Cerebellar nuclear complex (tissue), 1 donor: Measurements from ENCODE around the gene AKR1D1.
A peak's percentile ranks its signal among the peaks of the same experiment; 100 is the strongest.
"Not testable (repeated sequence)": the region's sequence is repeated elsewhere in the genome, so short reads cannot be mapped to it uniquely, and the experiment has no call there.

ENCODE experiments used
- DNase-seq, 2 experiments: peaks; one replicate each; lab custom pipeline; 2025; lab: John Stamatoyannopoulos, UW

AKR1D1 gene

GRCh38 chr7:138122162-138122561, 45.9 kb downstream of the AKR1D1 start:
- DNase-seq: no peak

GRCh38 chr7:138125119-138125518, 48.9 kb downstream of the AKR1D1 start:
- no peak for DNase-seq

- DNase-seq: no peak
Measured at GRCh38 chr7:138125598-138126111, 49.4 kb downstream of the AKR1D1 start.

DNA sequence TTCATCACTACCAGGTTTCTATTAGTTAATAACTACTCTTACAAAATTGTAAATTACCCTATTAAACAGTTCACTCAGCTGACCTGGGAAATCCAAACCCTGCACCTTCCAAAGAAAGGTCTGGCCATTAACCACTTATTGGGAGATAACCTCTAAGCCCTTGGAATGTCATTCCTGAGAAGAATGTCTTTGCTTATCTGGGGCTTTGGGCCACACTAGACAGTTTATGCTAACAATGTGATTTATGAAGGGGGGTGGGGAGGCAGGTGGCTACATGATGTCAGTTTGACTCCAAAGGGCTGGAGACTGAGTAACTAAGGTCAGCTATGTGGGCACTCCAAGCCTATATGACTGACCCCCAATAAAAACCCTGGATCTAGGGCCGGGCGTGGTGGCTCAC, 50.7 kb downstream of the AKR1D1 start:
- no peak for DNase-seq

- DNase-seq: no peak
Measured at GRCh38 chr7:138127996-138128395, 51.7 kb downstream of the AKR1D1 start.

GRCh38 chr7:138129551-138130165, 53.4 kb downstream of the AKR1D1 start:
- no peak for DNase-seq

DNA sequence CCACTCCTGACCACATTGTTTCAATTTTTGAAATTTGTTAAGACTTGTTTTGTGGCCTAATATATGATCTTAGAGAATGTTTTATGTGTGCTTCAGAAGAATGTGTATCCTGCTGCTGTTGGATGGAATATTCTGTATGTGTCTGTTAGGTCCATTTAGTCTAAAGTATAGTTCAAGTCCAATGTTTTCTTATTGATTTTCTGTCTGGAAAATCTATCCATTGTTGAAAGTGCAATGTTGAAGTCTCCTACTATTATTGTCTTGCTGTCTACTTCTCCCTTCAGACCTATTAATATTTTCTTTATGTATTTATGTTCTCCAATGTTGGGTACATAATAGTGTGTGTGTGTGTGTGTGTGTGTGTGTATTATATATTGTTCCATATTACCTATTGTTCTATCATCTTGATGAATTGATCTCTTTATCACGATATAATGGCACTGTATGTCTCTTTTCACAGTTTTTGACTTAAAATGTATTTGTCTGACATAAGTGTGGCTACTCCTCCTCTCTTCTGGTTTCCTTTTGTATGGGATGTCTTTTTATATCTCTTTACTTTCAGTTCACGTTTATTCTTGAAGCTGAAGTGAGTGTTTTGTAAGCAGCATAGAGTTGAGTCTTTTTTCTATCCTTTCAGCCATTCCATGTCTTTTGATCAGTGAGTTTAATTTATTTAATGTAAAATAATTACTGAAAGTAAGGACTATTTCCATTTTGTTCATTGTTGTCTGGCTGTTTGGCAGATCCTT, 61.3 kb downstream of the AKR1D1 start:
- DNase-seq: no peak

- no peak for DNase-seq
Measured at GRCh38 chr7:138138244-138138643, 62.0 kb downstream of the AKR1D1 start.

DNA sequence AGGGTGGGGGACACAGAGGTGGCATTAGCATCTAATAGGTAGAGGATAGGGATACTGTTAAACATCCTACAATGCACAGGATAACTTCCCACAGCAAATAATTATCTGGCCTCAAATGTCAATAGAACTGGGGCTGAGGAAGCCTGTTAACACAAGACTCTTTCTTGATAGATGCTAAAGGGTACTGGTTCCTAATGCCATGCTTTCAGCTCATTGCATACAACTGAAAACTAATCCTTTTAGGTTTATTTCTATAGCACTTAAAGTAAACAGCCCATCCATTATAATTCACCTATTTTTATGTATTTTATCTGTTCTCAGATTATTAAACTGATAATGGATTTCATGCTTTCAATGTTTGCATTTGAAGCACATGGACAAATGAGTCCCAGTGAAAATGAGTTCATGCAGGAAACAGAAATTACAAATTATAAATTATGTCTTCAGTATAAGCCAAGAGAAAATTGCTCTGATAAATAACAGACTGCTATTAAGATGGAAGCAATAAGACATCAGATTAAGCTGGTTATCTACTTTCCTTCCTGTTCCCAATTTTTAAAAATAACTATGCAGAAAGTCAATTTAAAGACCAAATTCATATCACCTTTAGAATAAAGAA, 66.4 kb downstream of the AKR1D1 start:
- no peak for DNase-seq

GRCh38 chr7:138144958-138145357, 68.7 kb downstream of the AKR1D1 start:
- DNase-seq: no peak

- DNase-seq: not testable (repeated sequence)
Measured at GRCh38 chr7:138146221-138146620, 70.0 kb downstream of the AKR1D1 start.

GRCh38 chr7:138146757-138147734, 70.8 kb downstream of the AKR1D1 start:
- DNase-seq: not testable (repeated sequence)

- DNase-seq: no peak
Measured at GRCh38 chr7:138151731-138152577, 75.7 kb downstream of the AKR1D1 start.

DNA sequence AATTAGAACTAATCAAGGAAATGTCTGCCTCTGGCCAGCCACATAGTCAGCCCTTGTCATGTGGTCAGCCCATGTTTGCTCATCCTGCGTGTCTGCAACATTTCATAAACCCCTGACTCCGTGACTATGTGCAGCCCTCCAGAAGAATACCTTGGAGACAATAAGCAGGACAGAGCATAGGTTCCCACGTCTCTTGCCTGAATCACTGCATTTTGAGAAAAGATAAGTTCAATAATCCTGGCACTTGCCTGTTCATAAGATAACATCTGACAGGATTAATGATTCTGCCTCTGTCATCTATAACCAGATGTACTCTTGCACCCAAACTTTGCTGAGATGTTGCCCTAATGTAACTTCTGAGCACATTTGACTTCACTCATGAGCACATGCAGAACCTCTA, 78.4 kb downstream of the AKR1D1 start:
- no peak for DNase-seq

GRCh38 chr7:138157702-138158101, 81.4 kb downstream of the AKR1D1 start:
- no peak for DNase-seq

GRCh38 chr7:138158739-138159528, 82.7 kb downstream of the AKR1D1 start:
- DNase-seq: no peak

GRCh38 chr7:138161600-138162081, 85.4 kb downstream of the AKR1D1 start:
- peak in 1 of 2 experiments; percentile 41 for DNase-seq

- DNase-seq: no peak
Measured at GRCh38 chr7:138162236-138162635, 86.0 kb downstream of the AKR1D1 start.

DNA sequence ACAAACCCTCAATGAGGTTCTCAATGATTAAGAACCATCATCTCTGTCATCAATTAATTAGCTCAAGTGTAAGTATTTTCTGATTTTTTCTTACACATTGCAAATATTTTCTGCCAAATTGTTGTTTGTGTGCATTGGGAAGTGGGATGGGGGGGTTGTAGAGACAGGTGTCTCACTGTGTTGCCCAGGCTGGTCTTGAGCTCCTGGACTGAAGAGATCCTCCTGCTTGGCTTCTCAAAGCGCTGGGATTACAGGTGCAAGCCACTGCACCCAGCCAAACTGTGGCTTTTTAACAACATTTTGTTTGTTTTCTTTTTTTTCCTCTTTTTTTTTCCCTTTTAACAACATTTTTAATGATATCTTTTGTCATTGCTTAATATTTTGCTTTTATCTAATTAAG, 87.5 kb downstream of the AKR1D1 start:
- DNase-seq: no peak

DNA sequence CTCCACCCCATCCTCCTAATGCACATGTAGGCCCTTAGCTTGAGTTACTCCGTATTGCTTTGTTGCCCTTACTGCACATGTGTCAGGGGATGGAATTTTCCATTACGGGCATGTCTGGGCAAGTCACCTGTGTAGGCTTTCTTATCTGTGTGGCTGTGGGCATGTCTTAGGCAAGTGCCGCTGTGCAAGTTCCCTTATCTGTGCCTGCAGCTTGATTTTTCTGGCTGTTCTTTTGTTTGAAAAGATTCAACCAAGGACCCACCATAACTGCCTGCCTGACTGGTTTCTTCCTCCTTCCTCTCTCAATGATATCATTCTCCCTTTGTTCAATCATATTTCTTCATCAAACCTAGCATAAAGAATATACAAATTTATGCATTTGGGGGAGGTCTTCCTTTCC, 88.5 kb downstream of the AKR1D1 start:
- no peak for DNase-seq
